ENCODE data around the gene SSC4D. TPM values are rescaled to one million over a fixed set of nuclear protein-coding genes. Genes with fewer than 3 reads are reported as not detected.
A peak's percentile ranks its signal among the peaks of the same experiment; 100 is the strongest.

The SSC4D gene
- total and polyA plus RNA-seq, 9 of the 15 experiments (the other 6 are each of a cell fraction or from before 2014, with no cell fraction given) = 0.06 to 1.1 (median 0.85) TPM; not detected in 1

DNA sequence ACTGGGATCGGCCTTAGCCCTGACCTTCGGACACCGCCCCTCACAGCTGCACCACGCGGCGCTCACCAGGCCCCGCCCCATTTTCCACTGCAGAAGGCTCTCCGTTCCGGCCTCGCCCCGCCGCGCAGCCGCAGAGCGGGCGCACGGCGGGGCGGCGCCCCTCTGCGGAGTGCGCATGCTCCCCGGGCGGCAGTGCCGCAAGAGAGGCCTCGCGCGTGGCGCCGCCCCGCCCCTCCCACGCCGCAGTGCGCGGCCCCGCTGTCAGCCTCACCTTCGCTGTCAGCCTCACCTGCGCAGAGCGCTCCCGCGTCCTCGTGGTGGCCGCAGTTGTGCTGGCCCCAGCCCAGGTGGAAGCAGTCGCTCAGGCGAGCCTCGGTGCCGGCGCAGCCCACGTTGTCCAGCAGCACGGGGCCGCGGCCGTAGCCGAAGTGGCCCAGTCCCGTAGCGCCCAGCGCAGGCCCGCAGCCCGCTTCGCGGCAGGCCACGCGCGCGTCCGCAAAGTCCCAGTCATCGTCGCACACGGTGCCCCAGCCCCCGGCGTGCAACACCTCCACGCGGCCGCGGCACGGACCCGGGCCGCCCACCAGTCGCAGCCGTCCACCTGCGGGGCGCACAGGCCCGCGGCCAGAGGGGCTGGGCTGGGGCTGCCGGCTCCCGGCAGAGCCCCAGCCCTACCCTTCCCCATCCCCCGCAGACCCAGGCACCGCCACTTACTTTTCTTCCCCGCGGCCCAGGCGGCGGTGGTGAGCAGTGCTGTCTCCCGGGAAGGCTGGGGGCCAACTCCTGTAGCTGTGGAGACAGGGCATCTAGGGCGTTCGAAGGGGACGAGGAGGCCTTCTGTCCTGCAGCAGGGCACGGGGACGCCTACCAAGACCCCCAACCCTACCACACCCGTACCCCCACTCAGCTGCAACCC lies 16.1 kb downstream of the SSC4D start (continued):
- no peak for TF ChIP-seq ZNF436 (CRISPR knock-in tag; IDR thresholded peaks at IDR 0.05)
- TF ChIP-seq MEF2D (tag; conservative IDR thresholded peaks at IDR 0.05; ENCODE audit: low read depth) = no peak
- TF ChIP-seq BDP1 (IDR thresholded peaks at IDR 0.05; ENCODE audit: insufficient read depth, insufficient read length) = no peak
- TF ChIP-seq, protein P1, sequence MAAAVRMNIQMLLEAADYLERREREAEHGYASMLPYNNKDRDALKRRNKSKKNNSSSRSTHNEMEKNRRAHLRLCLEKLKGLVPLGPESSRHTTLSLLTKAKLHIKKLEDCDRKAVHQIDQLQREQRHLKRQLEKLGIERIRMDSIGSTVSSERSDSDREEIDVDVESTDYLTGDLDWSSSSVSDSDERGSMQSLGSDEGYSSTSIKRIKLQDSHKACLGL (CRISPR knock-in tag; IDR thresholded peaks at IDR 0.05; ENCODE audit: borderline replicate concordance, poor library complexity, severe bottlenecking) = peak; percentile 51
- peak; percentile 95 for TF ChIP-seq MTA3 (IDR thresholded peaks at IDR 0.05; ENCODE audit: borderline replicate concordance)
- no peak for TF ChIP-seq KDM1A (IDR thresholded peaks at IDR 0.05)
- TF ChIP-seq, protein P2, sequence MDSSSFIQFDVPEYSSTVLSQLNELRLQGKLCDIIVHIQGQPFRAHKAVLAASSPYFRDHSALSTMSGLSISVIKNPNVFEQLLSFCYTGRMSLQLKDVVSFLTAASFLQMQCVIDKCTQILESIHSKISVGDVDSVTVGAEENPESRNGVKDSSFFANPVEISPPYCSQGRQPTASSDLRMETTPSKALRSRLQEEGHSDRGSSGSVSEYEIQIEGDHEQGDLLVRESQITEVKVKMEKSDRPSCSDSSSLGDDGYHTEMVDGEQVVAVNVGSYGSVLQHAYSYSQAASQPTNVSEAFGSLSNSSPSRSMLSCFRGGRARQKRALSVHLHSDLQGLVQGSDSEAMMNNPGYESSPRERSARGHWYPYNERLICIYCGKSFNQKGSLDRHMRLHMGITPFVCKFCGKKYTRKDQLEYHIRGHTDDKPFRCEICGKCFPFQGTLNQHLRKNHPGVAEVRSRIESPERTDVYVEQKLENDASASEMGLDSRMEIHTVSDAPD (CRISPR knock-in tag; IDR thresholded peaks at IDR 0.05) = peak; percentile 57; the same call in 1 of the 2 replicates
- no peak for TF ChIP-seq TCF7L2 (IDR thresholded peaks at IDR 0.05; ENCODE audit: low read depth, low read length)
- TF ChIP-seq LCOR (CRISPR knock-in tag; IDR thresholded peaks at IDR 0.05) = 0 out of 2 replicates have a peak, but pooled peaks have one; percentile 62
- no peak; the same call in 1 of the 2 replicates for TF ChIP-seq TRIM28 (IDR thresholded peaks at IDR 0.05)
- no peak for TF ChIP-seq NR2C1 (IDR thresholded peaks at IDR 0.05)
- 0 out of 2 replicates have a peak, but pooled peaks have one; percentile 32 for TF ChIP-seq NR2C1 (tag; IDR thresholded peaks at IDR 0.05)
- TF ChIP-seq PCBP2 (IDR thresholded peaks at IDR 0.05; ENCODE audit: low read depth, low read length, poor library complexity, severe bottlenecking) = no peak
- TF ChIP-seq HNRNPH1 (optimal IDR thresholded peaks at IDR 0.05; ENCODE audit: low read depth, low read length) = no peak
- TF ChIP-seq ARNT (IDR thresholded peaks at IDR 0.05) = no peak
- no peak for TF ChIP-seq IFI16 (CRISPR knock-in tag; IDR thresholded peaks at IDR 0.05)
- no peak for TF ChIP-seq CHCHD3 (CRISPR knock-in tag; IDR thresholded peaks at IDR 0.05)
- peak; percentile 58 for TF ChIP-seq GABPA (tag; conservative IDR thresholded peaks at IDR 0.05; ENCODE audit: low read depth)
- TF ChIP-seq, protein P3, sequence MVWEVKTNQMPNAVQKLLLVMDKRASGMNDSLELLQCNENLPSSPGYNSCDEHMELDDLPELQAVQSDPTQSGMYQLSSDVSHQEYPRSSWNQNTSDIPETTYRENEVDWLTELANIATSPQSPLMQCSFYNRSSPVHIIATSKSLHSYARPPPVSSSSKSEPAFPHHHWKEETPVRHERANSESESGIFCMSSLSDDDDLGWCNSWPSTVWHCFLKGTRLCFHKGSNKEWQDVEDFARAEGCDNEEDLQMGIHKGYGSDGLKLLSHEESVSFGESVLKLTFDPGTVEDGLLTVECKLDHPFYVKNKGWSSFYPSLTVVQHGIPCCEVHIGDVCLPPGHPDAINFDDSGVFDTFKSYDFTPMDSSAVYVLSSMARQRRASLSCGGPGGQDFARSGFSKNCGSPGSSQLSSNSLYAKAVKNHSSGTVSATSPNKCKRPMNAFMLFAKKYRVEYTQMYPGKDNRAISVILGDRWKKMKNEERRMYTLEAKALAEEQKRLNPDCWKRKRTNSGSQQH (CRISPR knock-in tag; IDR thresholded peaks at IDR 0.05) = no peak
- TF ChIP-seq, protein P4, sequence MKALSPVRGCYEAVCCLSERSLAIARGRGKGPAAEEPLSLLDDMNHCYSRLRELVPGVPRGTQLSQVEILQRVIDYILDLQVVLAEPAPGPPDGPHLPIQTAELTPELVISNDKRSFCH (CRISPR knock-in tag; IDR thresholded peaks at IDR 0.05) = no peak
- TF ChIP-seq, protein P4 (tag; IDR thresholded peaks at IDR 0.05) = peak; percentile 88
- TF ChIP-seq, protein P5, sequence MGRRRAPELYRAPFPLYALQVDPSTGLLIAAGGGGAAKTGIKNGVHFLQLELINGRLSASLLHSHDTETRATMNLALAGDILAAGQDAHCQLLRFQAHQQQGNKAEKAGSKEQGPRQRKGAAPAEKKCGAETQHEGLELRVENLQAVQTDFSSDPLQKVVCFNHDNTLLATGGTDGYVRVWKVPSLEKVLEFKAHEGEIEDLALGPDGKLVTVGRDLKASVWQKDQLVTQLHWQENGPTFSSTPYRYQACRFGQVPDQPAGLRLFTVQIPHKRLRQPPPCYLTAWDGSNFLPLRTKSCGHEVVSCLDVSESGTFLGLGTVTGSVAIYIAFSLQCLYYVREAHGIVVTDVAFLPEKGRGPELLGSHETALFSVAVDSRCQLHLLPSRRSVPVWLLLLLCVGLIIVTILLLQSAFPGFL (CRISPR knock-in tag; IDR thresholded peaks at IDR 0.05) = no peak
- TF ChIP-seq TAF1 (IDR thresholded peaks at IDR 0.05; ENCODE audit: control insufficient read depth, extremely low read depth, insufficient read depth, low read length, severe bottlenecking) = peak; percentile 57
- no peak; the same call in 1 of the 2 replicates for TF ChIP-seq STAG1 (CRISPR knock-in tag; IDR thresholded peaks at IDR 0.05; ENCODE audit: borderline replicate concordance)

Measured in K562 (cell line).